ENCODE measurements around the gene TMEM272. TPM values are rescaled to one million over a fixed set of nuclear protein-coding genes. Genes with fewer than 3 reads are reported as not detected.

Gene TMEM272
- total and polyA plus RNA-seq, 9 of the 15 experiments (the other 6 are each of a cell fraction or from before 2014, with no cell fraction given): 0.04 to 0.16 (median 0.06) TPM; not detected in 2

- ATAC-seq (no peak), FAIRE-seq (no peak), DNase-seq (ENCODE audit: extremely low read depth in 1 of 4, low spot score in 3 of 4) (no peak)
- POLR2A ChIA-PET: no interaction called here
- no peak overlapping the region for H3K4me2 ChIP-seq (ENCODE audit: insufficient read depth, low read length)
- 26% methylated on average over 10 of the region's 12 CpGs for WGBS (ENCODE audit: insufficient coverage, low coverage, missing lambda C conversion rate)
- no peak overlapping the region for H3K27ac ChIP-seq (ENCODE audit: extremely low read depth, low read depth, low read length)
- no peak for TF ChIP-seq ZNF3 (CRISPR knock-in tag; IDR thresholded peaks at IDR 0.05)
- no peak for TF ChIP-seq SMARCA4 (IDR thresholded peaks at IDR 0.05)
- no peak for TF ChIP-seq KAT7 (CRISPR knock-in tag; IDR thresholded peaks at IDR 0.05; ENCODE audit: borderline replicate concordance)
- TF ChIP-seq RBM14 (IDR thresholded peaks at IDR 0.05; ENCODE audit: borderline replicate concordance, insufficient read depth, low read depth, low read length): no peak
- no peak for TF ChIP-seq ZNF134 (CRISPR knock-in tag; conservative IDR thresholded peaks at IDR 0.05)
- no peak for TF ChIP-seq ZNF57 (CRISPR knock-in tag; IDR thresholded peaks at IDR 0.05)
- TF ChIP-seq XRCC4 (IDR thresholded peaks at IDR 0.05; ENCODE audit: extremely low read depth, insufficient read depth, insufficient read length): no peak
- no peak for TF ChIP-seq ETS2 (tag; IDR thresholded peaks at IDR 0.05; ENCODE audit: borderline replicate concordance, poor library complexity, severe bottlenecking)
- no peak for TF ChIP-seq MCM2 (IDR thresholded peaks at IDR 0.05; ENCODE audit: low read depth)
- TF ChIP-seq, protein P1, sequence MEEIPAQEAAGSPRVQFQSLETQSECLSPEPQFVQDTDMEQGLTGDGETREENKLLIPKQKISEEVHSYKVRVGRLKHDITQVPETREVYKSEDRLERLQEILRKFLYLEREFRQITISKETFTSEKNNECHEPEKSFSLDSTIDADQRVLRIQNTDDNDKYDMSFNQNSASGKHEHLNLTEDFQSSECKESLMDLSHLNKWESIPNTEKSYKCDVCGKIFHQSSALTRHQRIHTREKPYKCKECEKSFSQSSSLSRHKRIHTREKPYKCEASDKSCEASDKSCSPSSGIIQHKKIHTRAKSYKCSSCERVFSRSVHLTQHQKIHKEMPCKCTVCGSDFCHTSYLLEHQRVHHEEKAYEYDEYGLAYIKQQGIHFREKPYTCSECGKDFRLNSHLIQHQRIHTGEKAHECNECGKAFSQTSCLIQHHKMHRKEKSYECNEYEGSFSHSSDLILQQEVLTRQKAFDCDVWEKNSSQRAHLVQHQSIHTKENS (CRISPR knock-in tag; IDR thresholded peaks at IDR 0.05): no peak
- TF ChIP-seq, protein P2, sequence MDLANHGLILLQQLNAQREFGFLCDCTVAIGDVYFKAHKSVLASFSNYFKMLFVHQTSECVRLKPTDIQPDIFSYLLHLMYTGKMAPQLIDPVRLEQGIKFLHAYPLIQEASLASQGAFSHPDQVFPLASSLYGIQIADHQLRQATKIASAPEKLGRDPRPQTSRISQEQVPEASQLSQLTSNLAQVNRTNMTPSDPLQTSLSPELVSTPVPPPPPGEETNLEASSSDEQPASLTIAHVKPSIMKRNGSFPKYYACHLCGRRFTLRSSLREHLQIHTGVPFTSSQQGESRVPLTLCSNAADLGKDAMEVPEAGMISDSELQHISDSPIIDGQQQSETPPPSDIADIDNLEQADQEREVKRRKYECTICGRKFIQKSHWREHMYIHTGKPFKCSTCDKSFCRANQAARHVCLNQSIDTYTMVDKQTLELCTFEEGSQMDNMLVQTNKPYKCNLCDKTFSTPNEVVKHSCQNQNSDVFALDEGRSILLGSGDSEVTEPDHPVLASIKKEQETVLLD (IDR thresholded peaks at IDR 0.05): no peak
- TF ChIP-seq E2F4 (CRISPR knock-in tag; IDR thresholded peaks at IDR 0.05; ENCODE audit: low read depth): no peak
- peaks cover 0 to 5% of the 10 kb centered on the region in 2 experiments; a peak in 2 of 5 replicates for H3K27me3 ChIP-seq (ENCODE audit: control insufficient read depth in 2 of 2, insufficient read depth in 2 of 2, low read length in 2 of 2)
- H3K4me3 ChIP-seq: no peak overlapping the region
- H4K20me1 ChIP-seq (replicated peaks; ENCODE audit: control insufficient read depth, insufficient read depth, low read length): no peaks in the 10 kb centered on the region
- intact Hi-C loops (cut with micrococcal nuclease) (no loop called here), in situ Hi-C loops (cut with MboI) (loop anchor here (10.0 kb wide), 2 partner anchors 354 to 674 kb away; no protein-coding TSS in a partner anchor)
- H3K36me3 ChIP-seq (ENCODE audit: control insufficient read depth, insufficient read depth, low read length): no peaks in the 10 kb centered on the region
- peaks cover 8 to 18% of the 10 kb centered on the region in 2 experiments; a peak in 4 of 5 replicates for H3K4me1 ChIP-seq (replicated peaks in 1 of 2; ENCODE audit: control insufficient read depth in 2 of 2, insufficient read depth in 2 of 2, low read length in 2 of 2)
- H2AFZ ChIP-seq (ENCODE audit: low read depth, low read length): no peak overlapping the region
- CTCF ChIA-PET (ENCODE audit: low intra/inter-chr PET ratio): no interaction called here
- H3K9ac ChIP-seq (ENCODE audit: insufficient read depth in 1 of 2, low read depth in 2 of 2, low read length in 2 of 2): no peak overlapping the region
- H3K79me2 ChIP-seq (ENCODE audit: control insufficient read depth, insufficient read depth, low read length): no peaks in the 10 kb centered on the region; the same call in 2 of the 3 replicates
- no peaks in the 10 kb centered on the region for H3K9me1 ChIP-seq (ENCODE audit: control insufficient read depth, insufficient read depth, low read length)
- no peaks in the 10 kb centered on the region for H3K9me3 ChIP-seq (replicated peaks; ENCODE audit: control insufficient read depth, insufficient read depth, low read depth, low read length)
- no TSS peak for BruUV-seq (replicated peaks)
These were observed 45.7 kb downstream of the TMEM272 start for GRCh38 chr13:51799261-51799660.
